Muscle of leg (tissue), 11 donors: ENCODE measurements around the gene HABP4. TPM values are rescaled to one million over a fixed set of nuclear protein-coding genes. Genes with fewer than 3 reads are reported as not detected.
"Not testable (repeated sequence)": the region's sequence is repeated elsewhere in the genome, so short reads cannot be mapped to it uniquely, and the experiment has no call there.

Experiments used
- DNase-seq: peaks from one replicate; pipeline ENCODE4 v3.0.0; 2013
- H3K27ac ChIP-seq: one replicate; pipeline ENCODE4 v1.5.1; 2013; ENCODE audit warnings: mild to moderate bottlenecking, low read length, control low read depth
- H3K27me3 ChIP-seq: one replicate; pipeline ENCODE4 v1.6.1; 2013; ENCODE audit warnings: low read length; ENCODE audit not compliant: control insufficient read depth, insufficient read depth
- H3K36me3 ChIP-seq: one replicate; pipeline ENCODE4 v1.6.1; 2013; ENCODE audit warnings: low read length; ENCODE audit not compliant: control insufficient read depth, insufficient read depth
- H3K4me1 ChIP-seq: one replicate; pipeline ENCODE4 v1.6.1; 2013; ENCODE audit warnings: low read length; ENCODE audit not compliant: control insufficient read depth, insufficient read depth
- H3K4me3 ChIP-seq: one replicate; pipeline ENCODE4 v1.5.1; 2013; ENCODE audit warnings: low read length, control low read depth
- H3K9me3 ChIP-seq: replicated peaks from 2 replicates; pipeline ENCODE4 v1.6.1; 2013; ENCODE audit warnings: low read depth, low read length; ENCODE audit not compliant: control insufficient read depth
- WGBS: methylation state at CpG from one replicate; pipeline ENCODE4 v1.1.5; 2013; ENCODE audit warnings: missing lambda C conversion rate; ENCODE audit not compliant: insufficient coverage; 5-methylcytosine and 5-hydroxymethylcytosine counted together
- polyA plus RNA-seq, 8 donors: library from polyadenylated mRNA; unstranded; fragments of 120-200 nt; gene quantifications; one replicate each; pipeline versions ENCODE4 v1.2.1 to v1.2.3, GENCODE V29; 2013; ENCODE audit warnings: inconsistent platforms in 1 of 8, low replicate concordance in 1 of 8; ENCODE audit not compliant: insufficient read length in 8 of 8, insufficient read depth in 1 of 8
- total RNA-seq: library from RNA; stranded (reverse); fragments of 120-200 nt; gene quantifications from one replicate; pipeline ENCODE4 v1.2.4, GENCODE V29; 2013

HABP4 gene
- total and polyA plus RNA-seq, 9 donors: 7.7 to 15.4 (median 12.2) TPM

DNA sequence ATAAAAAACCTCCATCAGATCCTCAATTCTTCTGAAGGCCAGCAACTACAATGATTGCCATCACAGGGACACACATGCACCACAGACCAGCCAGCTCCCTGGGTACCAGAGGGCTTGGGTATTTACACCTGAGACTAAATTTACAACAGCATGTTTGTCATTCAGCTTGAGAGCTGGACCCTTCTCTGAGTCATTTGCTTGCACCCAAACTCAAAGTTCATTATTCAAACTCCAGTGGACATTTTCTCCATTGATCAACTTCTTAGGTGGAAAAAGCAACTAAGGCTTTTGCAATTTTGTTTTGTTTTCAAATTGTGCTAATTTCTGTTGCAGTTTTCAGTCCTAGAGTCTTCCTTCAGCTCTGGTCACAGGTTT lies 53.4 kb downstream of the HABP4 start:
- H3K4me1 ChIP-seq, H3K4me3 ChIP-seq, H3K9me3 ChIP-seq, H3K36me3 ChIP-seq, H3K27ac ChIP-seq, DNase-seq, H3K27me3 ChIP-seq: not testable (repeated sequence)

- Histone ChIP-seq H3K27me3 (no peaks in the 10 kb centered on the region), H3K36me3 (peaks cover 7% of the 10 kb centered on the region), H3K4me3 (no peak overlapping the region), H3K9me3 (no peaks in the 10 kb centered on the region), H3K27ac (no peak overlapping the region), H3K4me1 (peaks cover 4% of the 10 kb centered on the region)
- DNase-seq: no peak
- 91% methylated on average over 10 of the region's 11 CpGs for WGBS
Observed at GRCh38 chr9:96503918-96504317, 53.9 kb downstream of the HABP4 start.

- WGBS: 91% methylated on average over 7 of the region's 13 CpGs
- peaks cover 10% of the 10 kb centered on the region for H3K36me3 ChIP-seq
- H3K27me3 ChIP-seq: no peaks in the 10 kb centered on the region
- no peaks in the 10 kb centered on the region for H3K9me3 ChIP-seq
- no peak for DNase-seq
- no peak overlapping the region for H3K4me3 ChIP-seq
- peaks cover 4% of the 10 kb centered on the region for H3K4me1 ChIP-seq
- H3K27ac ChIP-seq: no peak overlapping the region
Observed at GRCh38 chr9:96505316-96505991, 55.5 kb downstream of the HABP4 start.

GRCh38 chr9:96508227-96508940 lies 58.4 kb downstream of the HABP4 start:
- H3K9me3 ChIP-seq: no peaks in the 10 kb centered on the region
- no peak for DNase-seq
- 64% methylated on average over 11 of the region's 14 CpGs for WGBS
- no peak overlapping the region for H3K27ac ChIP-seq
- no peaks in the 10 kb centered on the region for H3K27me3 ChIP-seq
- H3K4me1 ChIP-seq: no peaks in the 10 kb centered on the region
- H3K4me3 ChIP-seq: no peak overlapping the region
- H3K36me3 ChIP-seq: peaks cover 10% of the 10 kb centered on the region

- Histone ChIP-seq H3K4me3 (no peak overlapping the region), H3K27me3 (no peaks in the 10 kb centered on the region), H3K27ac (peak overlapping the region; percentile 42), H3K36me3 (peaks cover 14% of the 10 kb centered on the region), H3K4me1 (no peaks in the 10 kb centered on the region), H3K9me3 (no peaks in the 10 kb centered on the region)
- 85% methylated on average over 3 of the region's 5 CpGs for WGBS
- DNase-seq: no peak
Observed at GRCh38 chr9:96509026-96509425, 59.1 kb downstream of the HABP4 start.

- peak; percentile 22 for DNase-seq
- Histone ChIP-seq H3K36me3 (peaks cover 14% of the 10 kb centered on the region), H3K27me3 (no peaks in the 10 kb centered on the region), H3K9me3 (no peaks in the 10 kb centered on the region), H3K27ac (no peak overlapping the region), H3K4me1 (peaks cover 2% of the 10 kb centered on the region), H3K4me3 (no peak overlapping the region)
- 50% methylated on average over 1 of the region's 2 CpGs for WGBS
Observed at GRCh38 chr9:96509848-96510247, 59.9 kb downstream of the HABP4 start.

- no peaks in the 10 kb centered on the region for H3K9me3 ChIP-seq
- H3K27ac ChIP-seq: no peak overlapping the region
- no peaks in the 10 kb centered on the region for H3K27me3 ChIP-seq
- DNase-seq: no peak
- H3K36me3 ChIP-seq: peaks cover 14% of the 10 kb centered on the region
- H3K4me1 ChIP-seq: peaks cover 2% of the 10 kb centered on the region
- no CpG with 5 or more reads among the region's 4 CpGs for WGBS
- no peak overlapping the region for H3K4me3 ChIP-seq
Observed at GRCh38 chr9:96510258-96510657, 60.3 kb downstream of the HABP4 start.

DNA sequence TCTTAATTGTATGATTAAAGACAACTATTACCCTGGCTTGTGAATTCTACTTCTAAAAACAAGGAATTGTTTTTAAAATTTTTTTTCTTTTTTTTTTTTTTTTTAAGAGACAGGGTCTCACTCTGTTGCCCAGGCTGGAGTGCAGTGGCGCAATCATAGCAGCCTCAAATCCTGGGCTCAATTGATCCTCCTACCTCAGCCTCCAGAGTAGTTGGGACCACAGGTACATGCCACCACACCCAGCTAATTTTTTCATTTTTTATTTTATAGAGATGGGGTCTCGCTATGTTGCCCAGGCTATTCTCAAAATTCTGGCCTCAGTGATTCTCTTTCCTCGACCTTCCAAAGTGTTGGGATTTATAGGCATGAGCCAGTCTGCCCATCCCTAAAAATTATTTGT lies 62.3 kb downstream of the HABP4 start:
- Histone ChIP-seq H3K27me3 (no peaks in the 10 kb centered on the region), H3K36me3 (peaks cover 11% of the 10 kb centered on the region), H3K4me1 (peaks cover 2% of the 10 kb centered on the region), H3K4me3 (no peak overlapping the region), H3K9me3 (no peaks in the 10 kb centered on the region), H3K27ac (no peak overlapping the region)
- no peak for DNase-seq
- no CpG with 5 or more reads among the region's 3 CpGs for WGBS

DNA sequence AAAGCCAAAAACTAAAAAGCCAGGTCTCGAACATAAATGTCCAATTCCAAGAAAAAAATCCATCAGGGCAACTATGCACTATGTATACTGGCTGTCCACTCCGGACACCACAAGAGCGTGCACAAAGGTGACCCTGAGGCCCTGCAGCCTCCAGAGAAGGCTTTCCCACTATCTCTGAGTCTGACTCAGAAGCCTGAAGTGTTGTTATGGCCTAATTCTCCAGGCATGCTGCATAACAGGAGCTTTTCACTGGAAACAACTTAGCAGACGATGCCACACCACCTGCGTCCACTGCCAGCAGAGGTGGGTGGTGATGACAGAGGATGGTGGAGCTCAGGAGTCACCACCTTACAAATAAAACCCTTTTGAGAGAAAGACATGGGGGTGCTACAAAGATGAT lies 63.7 kb downstream of the HABP4 start:
- peaks cover 2% of the 10 kb centered on the region for H3K4me1 ChIP-seq
- DNase-seq: no peak
- H3K27me3 ChIP-seq: no peaks in the 10 kb centered on the region
- no peak overlapping the region for H3K4me3 ChIP-seq
- peaks cover 10% of the 10 kb centered on the region for H3K36me3 ChIP-seq
- no peaks in the 10 kb centered on the region for H3K9me3 ChIP-seq
- WGBS: 90% methylated on average over 3 of the region's 5 CpGs
- peak overlapping the region; percentile 20 for H3K27ac ChIP-seq

DNA sequence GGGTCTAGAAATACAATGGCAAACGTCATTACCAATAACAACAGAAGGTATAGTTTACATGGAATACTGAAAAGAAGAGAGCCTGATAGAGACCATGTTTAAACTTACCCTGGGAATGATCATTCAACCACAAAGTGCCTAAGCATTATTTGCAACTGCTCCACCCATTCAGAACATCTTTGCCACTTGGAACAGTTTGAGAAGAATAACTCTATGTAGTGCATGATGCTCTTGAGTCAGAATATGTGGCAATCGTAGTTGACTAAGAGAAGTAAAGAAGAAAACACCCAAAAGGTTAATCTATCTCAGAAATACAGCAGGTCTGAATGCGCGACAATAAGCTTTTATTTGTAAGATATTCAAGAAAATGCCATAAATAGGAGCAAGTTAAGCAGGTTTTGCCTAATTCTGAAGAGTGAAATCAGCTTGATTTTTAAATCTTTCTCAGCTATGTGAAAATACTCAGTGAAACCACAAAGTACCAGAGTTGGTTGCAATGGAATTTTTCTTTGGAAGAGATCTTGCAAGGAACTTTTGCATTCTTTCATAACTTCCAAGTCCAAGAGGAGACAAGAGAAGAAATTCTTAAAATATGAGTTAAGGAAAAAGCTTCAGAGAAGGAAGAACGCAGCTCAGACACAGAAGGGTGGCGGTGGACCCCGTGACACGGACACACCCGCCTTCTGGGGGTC lies 64.3 kb downstream of the HABP4 start:
- Histone ChIP-seq H3K4me3 (no peak overlapping the region), H3K27me3 (no peaks in the 10 kb centered on the region), H3K4me1 (peaks cover 2% of the 10 kb centered on the region), H3K9me3 (no peaks in the 10 kb centered on the region), H3K36me3 (peaks cover 5% of the 10 kb centered on the region), H3K27ac (peak overlapping the region; percentile 47)
- WGBS: 35% methylated on average over 5 of the region's 9 CpGs
- DNase-seq: peak; percentile 58
